ENCODE measurements around the gene SH3PXD2A. TPM values are rescaled to one million over a fixed set of nuclear protein-coding genes. Genes with fewer than 3 reads are reported as not detected.

Gene SH3PXD2A
- total and polyA plus RNA-seq, 12 donors, result 5.7 to 34.5 (median 19.2) TPM

GRCh38 chr10:103896225-103896624, 40.8 kb upstream of the SH3PXD2A start:
- Histone ChIP-seq H3K36me3 (replicated peaks in 1 of 2) (peaks cover 0 to 37% of the 10 kb centered on the region in 2 donors), H3K4me3 (no peak overlapping the region), H3K27ac (peak overlapping the region; percentile 60 to 87 (median 67)), H3K27me3 (no peaks in the 10 kb centered on the region), H3K4me1 (replicated peaks in 1 of 2) (peaks cover 29 to 40% of the 10 kb centered on the region in 2 donors), H3K9me3 (replicated peaks in 1 of 3) (no peaks in the 10 kb centered on the region)
- WGBS, 4 donors, result 49 to 64% (median 61%) methylated on average over 5 of the region's 5 CpGs
- intact Hi-C loops (cut with DNase I), result no loop called here
- no peak for TF ChIP-seq POLR2A (IDR thresholded peaks at IDR 0.05)
- TF ChIP-seq CTCF (IDR thresholded peaks at IDR 0.05), result no peak
- DNase-seq, result no peak

GRCh38 chr10:103895411-103896186, 40.2 kb upstream of the SH3PXD2A start:
- H3K36me3 ChIP-seq (replicated peaks in 1 of 2), result peaks cover 0 to 43% of the 10 kb centered on the region in 2 donors
- WGBS, 4 donors, result 33 to 51% (median 40%) methylated on average over 9 of the region's 9 CpGs
- peak in 6 of 7 donors; percentile 57 to 86 (median 80) for DNase-seq

GRCh38 chr10:103894441-103894864, 39.1 kb upstream of the SH3PXD2A start:
- TF ChIP-seq POLR2A (IDR thresholded peaks at IDR 0.05) (no peak), CTCF (IDR thresholded peaks at IDR 0.05) (peak in 2 of 6 experiments; percentile 2 to 3)
- H3K4me3 ChIP-seq, result no peak overlapping the region
- 11 to 15% (median 13%) methylated on average over 4 of the region's 4 CpGs for WGBS, 4 donors
- peaks cover 0 to 47% of the 10 kb centered on the region in 2 donors for H3K36me3 ChIP-seq (replicated peaks in 1 of 2)
- intact Hi-C loops (cut with DNase I), result no loop called here
- peak overlapping the region; percentile 60 to 87 (median 67) for H3K27ac ChIP-seq
- DNase-seq, result peak in 5 of 7 donors; percentile 37 to 72 (median 44)
- H3K9me3 ChIP-seq (replicated peaks in 1 of 3), result no peaks in the 10 kb centered on the region
- peaks cover 29 to 40% of the 10 kb centered on the region in 2 donors for H3K4me1 ChIP-seq (replicated peaks in 1 of 2)
- H3K27me3 ChIP-seq, result no peaks in the 10 kb centered on the region

More at GRCh38 chr10:103895411-103896186, 40.2 kb upstream of the SH3PXD2A start:
- peaks cover 29 to 40% of the 10 kb centered on the region in 2 donors for H3K4me1 ChIP-seq (replicated peaks in 1 of 2)
- H3K4me3 ChIP-seq, result no peak overlapping the region
- intact Hi-C loops (cut with DNase I), result no loop called here
- TF ChIP-seq POLR2A (IDR thresholded peaks at IDR 0.05) (no peak), CTCF (IDR thresholded peaks at IDR 0.05) (no peak)
- H3K27ac ChIP-seq, result peak overlapping the region; percentile 60 to 87 (median 67)
- no peaks in the 10 kb centered on the region for H3K9me3 ChIP-seq (replicated peaks in 1 of 3)
- no peaks in the 10 kb centered on the region for H3K27me3 ChIP-seq

- H3K9me3 ChIP-seq (replicated peaks in 1 of 3), result no peaks in the 10 kb centered on the region
- no peak overlapping the region for H3K4me3 ChIP-seq
- TF ChIP-seq POLR2A (IDR thresholded peaks at IDR 0.05), result no peak
- peak overlapping the region; percentile 12 to 76 (median 67) for H3K27ac ChIP-seq
- intact Hi-C loops (cut with DNase I), result no loop called here
- H3K4me1 ChIP-seq (replicated peaks in 1 of 2), result peaks cover 34 to 45% of the 10 kb centered on the region in 2 donors
- H3K27me3 ChIP-seq, result no peaks in the 10 kb centered on the region
- DNase-seq, result no peak
- 25 to 49% (median 40%) methylated on average over 2 of the region's 2 CpGs for WGBS, 4 donors
- H3K36me3 ChIP-seq (replicated peaks in 1 of 2), result peaks cover 0 to 41% of the 10 kb centered on the region in 2 donors
Observed at GRCh38 chr10:103893817-103894216, 38.4 kb upstream of the SH3PXD2A start.

All from adrenal gland (tissue), 12 donors.